Esophagus muscularis mucosa (tissue), 4 donors: ENCODE measurements around the gene PRICKLE1. TPM values are rescaled to one million over a fixed set of nuclear protein-coding genes. Genes with fewer than 3 reads are reported as not detected.

Source experiments
- DNase-seq: peaks from one replicate; pipeline ENCODE4 v3.0.0-alpha.2; 2017; ENCODE audit errors: extremely low spot score
- H3K27ac ChIP-seq, 4 donors: fragments of 200-600 bp; sonication (generic); replicated peaks in 1 of 4; 1 replicate in 3 of 4; 2 replicates in 1 of 4; pipeline ENCODE4 v1.5.1; 2016 to 2019; ENCODE audit warnings: mild to moderate bottlenecking in 1 of 4
- H3K27me3 ChIP-seq, 4 donors: fragments of 200-600 bp; sonication (generic); one replicate each; pipeline versions ENCODE4 v1.5.1 to v1.6.0; 2016 to 2019
- H3K36me3 ChIP-seq, 4 donors: fragments of 200-600 bp; sonication (generic); one replicate each; pipeline ENCODE4 v1.5.1; 2016 to 2019
- H3K4me1 ChIP-seq, 4 donors: fragments of 200-600 bp; sonication (generic); one replicate each; pipeline ENCODE4 v1.5.1; 2016 to 2019
- H3K4me3 ChIP-seq, 4 donors: fragments of 200-600 bp; sonication (generic); 1 replicate in 2 of 4; 2 replicates in 2 of 4; pipeline ENCODE4 v1.5.1; 2016 to 2019; ENCODE audit warnings: mild to moderate bottlenecking in 4 of 4, moderate library complexity in 1 of 4
- H3K9me3 ChIP-seq, 4 donors: fragments of 200-600 bp; sonication (generic); 1 replicate in 3 of 4; 2 replicates in 1 of 4; pipeline ENCODE4 v1.5.1; 2016 to 2019
- EP300 ChIP-seq: sonication (generic); formaldehyde crosslinking; IDR thresholded peaks from one replicate; pipeline ENCODE4 v1.6.1; 2017; ENCODE audit warnings: antibody characterized with exemption
- POLR2A ChIP-seq: fragments of 450-650 bp; IDR thresholded peaks from one replicate; pipeline ENCODE4 v1.6.1; 2017; ENCODE audit warnings: antibody characterized with exemption, moderate library complexity, mild to moderate bottlenecking, low read depth
- POLR2AphosphoS5 ChIP-seq, 2 donors: sonication (generic); formaldehyde crosslinking; IDR thresholded peaks; one replicate each; pipeline ENCODE4 v1.6.1; 2017; ENCODE audit warnings: antibody characterized with exemption in 2 of 2
- WGBS: methylation state at CpG from one replicate; pipeline ENCODE4 v1.1.5; 2018; 5-methylcytosine and 5-hydroxymethylcytosine counted together
- intact Hi-C: fragments of 100-400 bp; cut with DNase I; formaldehyde crosslinking; loops from one replicate; pipeline ENCODE4 v1.15.1; 2023
- total RNA-seq, 4 donors: library from RNA; depleted of rRNA; stranded (reverse); fragments of >200 nt; gene quantifications; one replicate each; pipeline versions ENCODE4 v1.1.0 to v1.2.1, GENCODE V29; 2016
- TF ChIP-seq, protein P1 (sequence below), 3 experiments: fragments of 200-600 bp in 2 of 3; fragments of 450-650 bp in 1 of 3; sonication (generic) in 2 of 3; IDR thresholded peaks; one replicate each; pipeline ENCODE4 v1.5.1; 2017 to 2019; ENCODE audit warnings: antibody characterized with exemption in 3 of 3, mild to moderate bottlenecking in 2 of 3, moderate library complexity in 1 of 3

Gene PRICKLE1
- total RNA-seq, 4 donors from 2014 or later = 12.5 to 36.9 (median 24.4) TPM

DNA sequence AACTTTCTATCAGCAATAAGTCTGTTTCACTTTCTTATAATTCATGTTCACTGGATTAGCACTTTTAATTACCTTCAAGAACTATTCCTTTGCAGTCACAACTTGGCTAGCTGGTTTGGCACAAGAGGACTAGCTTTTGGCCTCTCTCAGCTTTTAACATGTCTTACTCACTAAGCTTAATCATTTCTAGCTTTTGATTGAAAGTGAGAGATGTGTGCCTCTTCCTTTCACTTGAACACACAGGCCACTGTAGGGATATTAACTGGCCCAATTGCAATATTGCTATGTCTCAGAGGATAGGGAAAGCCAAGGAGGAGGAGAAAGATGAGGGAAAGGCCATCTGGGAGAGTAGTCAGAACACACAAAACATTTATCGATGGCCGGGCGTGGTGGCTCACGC is 92.7 kb downstream of the PRICKLE1 start:
- intact Hi-C loops = no loop called here
- WGBS = 87% methylated on average over 4 of the region's 4 CpGs
- Histone ChIP-seq H3K9me3 (no peaks in the 10 kb centered on the region), H3K4me3 (no peak overlapping the region), H3K27ac (no peak overlapping the region), H3K27me3 (no peaks in the 10 kb centered on the region), H3K4me1 (peaks cover 0 to 4% (median 0%) of the 10 kb centered on the region in 4 donors), H3K36me3 (no peaks in the 10 kb centered on the region)
- no peak for DNase-seq
- TF ChIP-seq, protein P1, sequence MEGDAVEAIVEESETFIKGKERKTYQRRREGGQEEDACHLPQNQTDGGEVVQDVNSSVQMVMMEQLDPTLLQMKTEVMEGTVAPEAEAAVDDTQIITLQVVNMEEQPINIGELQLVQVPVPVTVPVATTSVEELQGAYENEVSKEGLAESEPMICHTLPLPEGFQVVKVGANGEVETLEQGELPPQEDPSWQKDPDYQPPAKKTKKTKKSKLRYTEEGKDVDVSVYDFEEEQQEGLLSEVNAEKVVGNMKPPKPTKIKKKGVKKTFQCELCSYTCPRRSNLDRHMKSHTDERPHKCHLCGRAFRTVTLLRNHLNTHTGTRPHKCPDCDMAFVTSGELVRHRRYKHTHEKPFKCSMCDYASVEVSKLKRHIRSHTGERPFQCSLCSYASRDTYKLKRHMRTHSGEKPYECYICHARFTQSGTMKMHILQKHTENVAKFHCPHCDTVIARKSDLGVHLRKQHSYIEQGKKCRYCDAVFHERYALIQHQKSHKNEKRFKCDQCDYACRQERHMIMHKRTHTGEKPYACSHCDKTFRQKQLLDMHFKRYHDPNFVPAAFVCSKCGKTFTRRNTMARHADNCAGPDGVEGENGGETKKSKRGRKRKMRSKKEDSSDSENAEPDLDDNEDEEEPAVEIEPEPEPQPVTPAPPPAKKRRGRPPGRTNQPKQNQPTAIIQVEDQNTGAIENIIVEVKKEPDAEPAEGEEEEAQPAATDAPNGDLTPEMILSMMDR (IDR thresholded peaks at IDR 0.05) = no peak
- TF ChIP-seq POLR2A = no peak

DNA sequence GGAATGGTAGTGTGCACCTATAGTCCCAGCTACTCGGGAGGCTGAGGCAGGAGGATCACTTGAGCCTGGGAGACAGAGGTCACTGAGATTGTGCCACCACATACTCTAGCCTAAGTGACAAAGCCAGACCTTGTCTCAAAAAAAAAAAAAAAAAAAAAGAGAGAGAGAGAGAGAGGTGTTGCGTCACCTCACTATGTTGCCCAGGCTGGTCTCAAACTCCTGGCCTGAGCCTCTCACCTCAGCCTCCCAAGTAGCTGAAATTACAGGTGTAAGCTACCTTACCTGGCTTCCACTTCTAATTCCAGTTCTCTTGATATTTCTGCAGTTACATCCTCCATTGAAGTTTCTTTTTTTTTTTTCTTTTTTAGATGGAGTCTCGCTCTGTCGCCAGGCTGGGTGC is 94.3 kb downstream of the PRICKLE1 start:
- Histone ChIP-seq H3K27me3 (no peaks in the 10 kb centered on the region), H3K4me1 (peaks cover 0 to 4% (median 0%) of the 10 kb centered on the region in 4 donors), H3K4me3 (no peak overlapping the region), H3K9me3 (no peaks in the 10 kb centered on the region), H3K36me3 (no peaks in the 10 kb centered on the region), H3K27ac (no peak overlapping the region)
- intact Hi-C loops = no loop called here
- TF ChIP-seq, protein P1 (IDR thresholded peaks at IDR 0.05) = no peak
- no peak for TF ChIP-seq EP300
- no peak for TF ChIP-seq POLR2AphosphoS5 (IDR thresholded peaks at IDR 0.05)
- no peak for TF ChIP-seq POLR2A
- DNase-seq = no peak
- 100% methylated on average over 4 of the region's 4 CpGs for WGBS

DNA sequence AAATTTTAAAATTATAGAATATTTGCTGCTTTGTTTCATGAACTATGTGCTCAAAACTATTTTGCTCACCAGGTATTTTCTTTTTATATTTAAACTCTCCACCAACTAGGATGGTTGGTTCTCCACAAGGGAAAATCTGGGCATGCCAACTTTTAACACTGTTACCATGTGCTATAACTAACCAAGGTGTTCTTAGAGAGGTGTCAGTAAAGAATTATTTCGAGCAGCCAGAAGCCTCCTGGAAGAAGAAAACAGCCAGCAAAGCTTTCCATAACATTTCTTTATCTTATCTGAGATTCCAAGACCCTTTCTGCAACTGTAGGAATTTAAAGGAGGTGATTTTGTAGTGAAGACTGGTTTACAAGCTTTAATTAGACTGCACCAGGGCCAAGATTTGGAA is 97.3 kb downstream of the PRICKLE1 start:
- H3K27ac ChIP-seq = no peak overlapping the region
- no peak overlapping the region for H3K4me3 ChIP-seq
- DNase-seq = no peak
- TF ChIP-seq EP300 (no peak), POLR2A (no peak), POLR2AphosphoS5 (IDR thresholded peaks at IDR 0.05) (no peak)
- TF ChIP-seq, protein P1 (IDR thresholded peaks at IDR 0.05) = no peak
- H3K27me3 ChIP-seq = no peaks in the 10 kb centered on the region
- 60% methylated on average over 1 of the region's 1 CpG for WGBS
- H3K4me1 ChIP-seq = peaks cover 0 to 4% (median 0%) of the 10 kb centered on the region in 4 donors
- H3K9me3 ChIP-seq = no peaks in the 10 kb centered on the region
- H3K36me3 ChIP-seq = no peaks in the 10 kb centered on the region
- intact Hi-C loops = no loop called here

DNA sequence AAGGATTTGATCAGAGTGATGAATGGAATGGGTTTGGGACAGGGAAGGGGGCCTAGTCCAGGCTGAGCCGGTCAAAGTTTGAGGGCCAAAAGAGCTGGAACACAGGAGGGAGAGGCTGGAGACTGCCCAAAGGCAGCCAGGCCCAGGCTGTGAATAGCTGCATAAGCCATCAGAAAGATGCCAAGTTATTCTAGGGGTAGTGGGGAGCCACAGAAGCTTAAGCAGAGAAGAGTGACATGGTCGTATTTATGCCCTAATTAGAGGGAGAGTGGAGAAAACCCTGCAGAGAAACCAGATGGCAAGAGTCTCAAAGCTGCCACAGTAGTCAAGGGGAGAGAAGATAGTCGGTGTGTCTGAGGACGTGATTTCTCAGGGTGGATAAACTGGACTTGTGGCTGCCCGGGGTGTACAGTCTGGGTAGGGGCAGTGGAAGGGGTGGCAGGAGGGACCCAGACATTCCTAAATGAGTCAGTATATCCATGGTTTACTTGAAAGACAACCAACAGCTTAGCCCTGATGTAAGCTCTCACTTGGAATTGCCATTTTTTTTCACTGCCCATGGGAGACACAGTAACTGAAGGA is 99.2 kb downstream of the PRICKLE1 start:
- H3K4me3 ChIP-seq = no peak overlapping the region
- intact Hi-C loops = no loop called here
- no peak for DNase-seq
- no peaks in the 10 kb centered on the region for H3K36me3 ChIP-seq
- H3K9me3 ChIP-seq = no peaks in the 10 kb centered on the region
- 90% methylated on average over 5 of the region's 5 CpGs for WGBS
- peaks cover 0 to 7% (median 0%) of the 10 kb centered on the region in 4 donors for H3K4me1 ChIP-seq
- no peaks in the 10 kb centered on the region for H3K27me3 ChIP-seq
- H3K27ac ChIP-seq = no peak overlapping the region
- TF ChIP-seq, protein P1 (IDR thresholded peaks at IDR 0.05) = no peak
- no peak for TF ChIP-seq EP300
- TF ChIP-seq POLR2A = no peak
- no peak for TF ChIP-seq POLR2AphosphoS5 (IDR thresholded peaks at IDR 0.05)

DNA sequence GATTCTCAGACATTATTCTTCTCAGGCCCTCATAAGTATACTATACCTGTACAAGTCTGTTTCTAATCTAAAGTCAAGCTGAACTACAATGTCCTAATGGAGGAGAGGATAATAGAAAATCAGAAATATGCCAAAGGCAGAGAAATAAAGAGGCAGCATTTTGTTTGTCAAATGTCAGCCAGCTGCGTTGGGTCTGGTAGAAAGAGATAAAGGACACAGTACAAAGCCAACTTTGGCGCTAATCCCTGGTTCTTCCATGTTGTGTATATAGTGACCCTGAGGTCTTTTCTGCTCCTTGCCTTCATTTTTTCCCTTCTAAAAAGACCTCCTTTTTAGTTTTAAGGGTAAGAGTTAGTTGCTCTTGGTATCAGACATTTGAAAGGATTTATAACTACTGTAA is 103.1 kb downstream of the PRICKLE1 start:
- Histone ChIP-seq H3K9me3 (no peaks in the 10 kb centered on the region), H3K27me3 (no peaks in the 10 kb centered on the region)
- 79% methylated on average over 2 of the region's 2 CpGs for WGBS

More for the DNA sequence above, 103.1 kb downstream of the PRICKLE1 start:
- no peak overlapping the region for H3K4me3 ChIP-seq
- no peak for TF ChIP-seq EP300
- TF ChIP-seq, protein P1 (IDR thresholded peaks at IDR 0.05) = no peak
- TF ChIP-seq POLR2AphosphoS5 (IDR thresholded peaks at IDR 0.05) = no peak
- no peak for TF ChIP-seq POLR2A
- no peak for DNase-seq
- peaks cover 5 to 27% (median 21%) of the 10 kb centered on the region in 4 donors for H3K4me1 ChIP-seq
- no peaks in the 10 kb centered on the region for H3K36me3 ChIP-seq
- H3K27ac ChIP-seq = no peak overlapping the region
- intact Hi-C loops = no loop called here
